Esophagus squamous epithelium (tissue), 5 donors: Measurements from ENCODE around the gene CNPY1. TPM values are rescaled to one million over a fixed set of nuclear protein-coding genes. Genes with fewer than 3 reads are reported as not detected.
"Not testable (repeated sequence)": the region's sequence is repeated elsewhere in the genome, so short reads cannot be mapped to it uniquely, and the experiment has no call there.

ENCODE experiments used
- DNase-seq: peaks from one replicate; lab custom pipeline; 2025; lab: John Stamatoyannopoulos, UW
- H3K27ac ChIP-seq, 4 donors: fragments of 200-600 bp; sonication (generic); one replicate each; pipeline ENCODE4 v1.5.1; 2016 to 2019; ENCODE audit warnings: mild to moderate bottlenecking in 1 of 4
- H3K27me3 ChIP-seq, 4 donors: fragments of 200-600 bp; sonication (generic); 1 replicate in 3 of 4; 2 replicates in 1 of 4; pipeline versions ENCODE4 v1.5.1 to v1.6.0; 2017 to 2021; ENCODE audit warnings: antibody characterized with exemption in 1 of 4
- H3K36me3 ChIP-seq, 3 donors: fragments of 200-600 bp; sonication (generic); one replicate each; pipeline ENCODE4 v1.5.1; 2016 to 2019
- H3K4me1 ChIP-seq, 3 donors: fragments of 200-600 bp; sonication (generic); one replicate each; pipeline ENCODE4 v1.5.1; 2017 to 2019
- H3K4me3 ChIP-seq, 4 donors: fragments of 200-600 bp; sonication (generic); 1 replicate in 3 of 4; 2 replicates in 1 of 4; pipeline ENCODE4 v1.5.1; 2016 to 2019; ENCODE audit warnings: mild to moderate bottlenecking in 2 of 4, moderate library complexity in 1 of 4
- H3K9me3 ChIP-seq, 3 donors: fragments of 200-600 bp; sonication (generic); one replicate each; pipeline ENCODE4 v1.5.1; 2016 to 2019
- CTCF ChIP-seq, 6 experiments: fragments of 450-650 bp in 4 of 6; fragments of 200-600 bp in 2 of 6; sonication (generic) in 2 of 6; IDR thresholded peaks; one replicate each; pipeline ENCODE4 v1.5.1; 2016 to 2019; ENCODE audit warnings: antibody characterized with exemption in 6 of 6, mild to moderate bottlenecking in 4 of 6, moderate library complexity in 4 of 6
- POLR2A ChIP-seq, 4 donors: fragments of 450-650 bp; IDR thresholded peaks; one replicate each; pipeline ENCODE4 v1.6.1; 2017; ENCODE audit warnings: antibody characterized with exemption in 4 of 4, mild to moderate bottlenecking in 4 of 4, moderate library complexity in 3 of 4
- WGBS, 2 donors: methylation state at CpG; one replicate each; pipeline ENCODE4 v1.1.5; 2018; 5-methylcytosine and 5-hydroxymethylcytosine counted together
- intact Hi-C: fragments of 100-400 bp; cut with DNase I; formaldehyde crosslinking; loops from one replicate; pipeline ENCODE4 v1.15.0; 2022
- total RNA-seq, 4 donors: library from RNA; depleted of rRNA; stranded (reverse); fragments of >200 nt; gene quantifications; one replicate each; pipeline ENCODE4 v1.1.0, GENCODE V29; 2016
- donor health status: DM: yes; HTN: yes; CAD: no.

The CNPY1 gene
- total RNA-seq = not detected

- H3K4me3 ChIP-seq, H3K27ac ChIP-seq, H3K9me3 ChIP-seq, DNase-seq, H3K4me1 ChIP-seq, intact Hi-C loops, H3K36me3 ChIP-seq: not testable (repeated sequence)
- H3K27me3 ChIP-seq = peaks cover 0 to 68% (median 0%) of the 10 kb centered on the region in 4 donors
- WGBS, 2 donors = 55% methylated on average over 1 of the region's 1 CpG; no CpG with 5 or more reads in 1 of the 2 donors
These were observed at the start of gene CNPY1 for GRCh38 chr7:155546449-155546848. Gene CNPY1 (minus strand): TSS chr7:155546559. CDS start chr7:155545929, 630 bp downstream.

GRCh38 chr7:155594961-155595366 is 48.6 kb upstream of the CNPY1 start:
- DNase-seq = no peak
- no peak for TF ChIP-seq CTCF (IDR thresholded peaks at IDR 0.05)
- no peak for TF ChIP-seq POLR2A (IDR thresholded peaks at IDR 0.05)
- intact Hi-C loops = loop anchor here (10.0 kb wide), 1 partner anchor 140 kb away; no protein-coding TSS in a partner anchor
- H3K27ac ChIP-seq = no peak overlapping the region
- no peak overlapping the region for H3K4me3 ChIP-seq
- peaks cover 0 to 51% (median 0%) of the 10 kb centered on the region in 4 donors for H3K27me3 ChIP-seq
- peaks cover 0 to 12% (median 0%) of the 10 kb centered on the region in 3 donors for H3K4me1 ChIP-seq
- H3K9me3 ChIP-seq = no peaks in the 10 kb centered on the region
- H3K36me3 ChIP-seq = no peaks in the 10 kb centered on the region
- 31 to 51% methylated on average over 3 of the region's 3 CpGs for WGBS, 2 donors

GRCh38 chr7:155594163-155594732 is 47.9 kb upstream of the CNPY1 start:
- TF ChIP-seq CTCF (IDR thresholded peaks at IDR 0.05) = no peak
- no peak for TF ChIP-seq POLR2A (IDR thresholded peaks at IDR 0.05)
- H3K36me3 ChIP-seq = no peaks in the 10 kb centered on the region
- WGBS, 2 donors = no CpG with 5 or more reads among the region's 6 CpGs
- H3K27ac ChIP-seq = no peak overlapping the region
- H3K4me3 ChIP-seq = no peak overlapping the region
- DNase-seq = no peak
- no peaks in the 10 kb centered on the region for H3K9me3 ChIP-seq
- intact Hi-C loops = loop anchor here (10.0 kb wide), 1 partner anchor 141 kb away; no protein-coding TSS in a partner anchor
- peaks cover 0 to 51% (median 0%) of the 10 kb centered on the region in 4 donors for H3K27me3 ChIP-seq
- H3K4me1 ChIP-seq = peaks cover 0 to 12% (median 0%) of the 10 kb centered on the region in 3 donors

- TF ChIP-seq POLR2A (IDR thresholded peaks at IDR 0.05) = no peak
- TF ChIP-seq CTCF (IDR thresholded peaks at IDR 0.05) = no peak
- intact Hi-C loops = loop anchor here (10.0 kb wide), 1 partner anchor 141 kb away; no protein-coding TSS in a partner anchor
- H3K27ac ChIP-seq = no peak overlapping the region
- no peak overlapping the region for H3K4me3 ChIP-seq
- H3K9me3 ChIP-seq = no peaks in the 10 kb centered on the region
- no peaks in the 10 kb centered on the region for H3K36me3 ChIP-seq
- no peak for DNase-seq
- 50 to 52% methylated on average over 9 to 13 of the region's 15 CpGs for WGBS, 2 donors
- H3K4me1 ChIP-seq = peaks cover 0 to 9% (median 0%) of the 10 kb centered on the region in 3 donors
- peaks cover 0 to 53% (median 0%) of the 10 kb centered on the region in 4 donors for H3K27me3 ChIP-seq
These were observed 47.3 kb upstream of the CNPY1 start for GRCh38 chr7:155593461-155594162.

- Histone ChIP-seq H3K9me3 (no peaks in the 10 kb centered on the region), H3K4me3 (no peak overlapping the region), H3K4me1 (peaks cover 0 to 9% (median 0%) of the 10 kb centered on the region in 3 donors), H3K27ac (no peak overlapping the region), H3K27me3 (peaks cover 0 to 74% (median 0%) of the 10 kb centered on the region in 4 donors), H3K36me3 (no peaks in the 10 kb centered on the region)
- intact Hi-C loops = loop anchor here (10.0 kb wide), 1 partner anchor 144 kb away; no protein-coding TSS in a partner anchor
- TF ChIP-seq POLR2A (IDR thresholded peaks at IDR 0.05) = no peak
- no peak for TF ChIP-seq CTCF (IDR thresholded peaks at IDR 0.05)
- 15 to 79% methylated on average over 2 to 6 of the region's 14 CpGs for WGBS, 2 donors
- no peak for DNase-seq
These were observed 44.9 kb upstream of the CNPY1 start for GRCh38 chr7:155591055-155591775.
